BLaER1 (cell line): ENCODE measurements around the gene MYL12A.
"Not testable (repeated sequence)": the region's sequence is repeated elsewhere in the genome, so short reads cannot be mapped to it uniquely, and the experiment has no call there.

Experiments used
- H3K27ac ChIP-seq: shearing (Covaris generic); formaldehyde crosslinking; 2 replicates; pipeline ENCODE4 v1.8.1; 2022
- H3K27me3 ChIP-seq: shearing (Covaris generic); formaldehyde crosslinking; 2 replicates; pipeline ENCODE4 v1.8.1; 2022
- H3K36me3 ChIP-seq: shearing (Covaris generic); formaldehyde crosslinking; 2 replicates; pipeline ENCODE4 v1.8.1; 2022
- H3K4me1 ChIP-seq: shearing (Covaris generic); formaldehyde crosslinking; 2 replicates; pipeline ENCODE4 v1.8.1; 2022
- H3K4me2 ChIP-seq: shearing (Covaris generic); formaldehyde crosslinking; 2 replicates; pipeline ENCODE4 v1.8.1; 2022
- H3K4me3 ChIP-seq: shearing (Covaris generic); formaldehyde crosslinking; 2 replicates; pipeline ENCODE4 v1.8.1; 2022
- H3K9ac ChIP-seq: shearing (Covaris generic); formaldehyde crosslinking; 2 replicates; pipeline ENCODE4 v1.8.1; 2022
- H3K9me3 ChIP-seq: shearing (Covaris generic); formaldehyde crosslinking; 2 replicates; pipeline ENCODE4 v1.8.1; 2022
- H4K20me1 ChIP-seq: shearing (Covaris generic); formaldehyde crosslinking; 2 replicates; pipeline ENCODE4 v1.8.1; 2022
- Cebpa-rat ChIP-seq: shearing (Covaris generic); IDR thresholded peaks from 2 replicates; pipeline ENCODE4 v1.8.1; 2022

MYL12A gene

DNA sequence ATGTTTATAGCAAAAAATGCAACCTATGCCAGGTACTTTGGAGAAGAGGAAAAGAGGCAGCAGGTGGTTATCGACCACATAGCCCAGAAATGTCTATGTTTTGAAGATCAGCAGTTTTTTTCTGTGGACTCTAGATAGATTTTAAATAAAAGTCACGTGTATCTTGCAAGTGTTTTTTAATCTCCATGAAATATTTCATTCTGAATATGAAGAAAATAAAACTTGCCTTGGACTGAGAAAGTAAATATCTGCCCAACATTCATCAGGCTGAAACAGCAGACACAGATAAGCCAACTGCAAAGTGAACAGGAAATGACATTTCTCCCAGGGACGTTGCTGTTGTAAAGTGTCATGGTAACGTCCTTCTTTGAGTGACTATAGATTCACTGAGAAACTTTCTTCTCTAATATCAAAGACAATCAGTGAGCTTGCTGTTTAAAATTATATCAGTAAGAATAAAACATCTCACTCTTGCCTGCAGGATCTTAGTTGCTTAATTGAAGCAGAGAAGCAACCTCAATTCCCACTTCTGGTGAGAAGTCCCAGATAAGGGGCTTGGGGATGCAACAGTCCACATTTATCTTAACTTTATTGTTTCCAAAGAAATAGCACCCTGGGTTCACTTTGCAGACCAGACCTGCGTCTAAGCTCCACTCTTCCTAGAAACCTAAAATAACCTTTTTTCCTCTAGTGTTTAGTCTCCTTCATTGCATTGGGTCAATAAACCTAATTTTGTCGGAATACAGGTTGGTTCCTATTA lies 34.1 kb upstream of the MYL12A start:
- TF ChIP-seq Cebpa-rat = no peak
- Histone ChIP-seq H3K4me2 (peak overlapping the region; percentile 29), H3K27ac (no peak overlapping the region)

DNA sequence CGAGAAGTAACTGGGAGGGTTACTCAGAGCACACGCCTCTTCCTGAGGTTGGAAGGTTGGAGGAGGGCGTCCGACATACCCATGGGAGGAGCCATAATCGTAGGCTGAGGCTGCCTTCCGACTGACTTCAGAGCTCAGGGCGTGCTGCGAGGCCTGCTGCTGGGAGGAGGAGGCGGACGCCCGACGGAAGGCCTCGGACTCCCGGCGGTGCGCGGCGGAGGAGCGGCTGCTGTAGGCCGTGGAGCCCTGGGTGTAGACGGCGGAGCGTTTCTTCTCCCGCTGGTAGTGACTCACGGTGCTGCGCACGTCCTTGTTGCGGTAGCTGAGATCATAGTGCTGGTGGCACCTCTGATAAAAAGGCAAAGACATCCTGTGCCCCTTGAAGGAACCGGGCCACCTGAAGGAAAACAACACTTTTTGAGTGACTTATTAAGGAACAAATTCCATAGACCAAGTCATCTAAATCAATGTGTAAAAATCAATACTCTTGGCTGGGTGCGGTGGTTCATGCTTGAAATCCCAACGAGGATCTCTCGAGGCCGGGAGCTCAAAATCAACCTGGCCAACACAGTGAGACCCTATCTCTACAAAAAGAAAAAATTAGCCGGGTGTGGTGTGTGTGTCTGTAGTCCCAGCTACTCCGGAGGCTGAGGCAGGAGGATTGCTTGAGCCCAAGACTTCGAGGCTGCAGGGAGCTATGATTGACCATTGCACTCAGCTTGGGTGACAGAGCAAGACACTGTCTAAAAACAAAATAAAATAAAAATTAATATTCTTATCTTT lies 32.6 kb upstream of the MYL12A start:
- H3K4me2 ChIP-seq = no peak overlapping the region
- H3K36me3 ChIP-seq = no peaks in the 10 kb centered on the region
- H3K9ac ChIP-seq = no peak overlapping the region
- no peak overlapping the region for H3K27ac ChIP-seq
- TF ChIP-seq Cebpa-rat = no peak
- 0 out of 2 replicates have a peak, but pooled peaks cover 9% of the 10 kb centered on the region for H3K9me3 ChIP-seq
- peaks cover 15% of the 10 kb centered on the region for H3K4me1 ChIP-seq
- no peaks in the 10 kb centered on the region for H3K27me3 ChIP-seq
- no peaks in the 10 kb centered on the region for H4K20me1 ChIP-seq
- no peak overlapping the region for H3K4me3 ChIP-seq

More for the DNA sequence above, 34.1 kb upstream of the MYL12A start:
- Histone ChIP-seq H3K9me3 (0 out of 2 replicates have a peak, but pooled peaks cover 9% of the 10 kb centered on the region), H3K27me3 (no peaks in the 10 kb centered on the region), H3K4me1 (peaks cover 11% of the 10 kb centered on the region), H3K4me3 (no peak overlapping the region), H3K9ac (no peak overlapping the region), H4K20me1 (no peaks in the 10 kb centered on the region), H3K36me3 (no peaks in the 10 kb centered on the region)

DNA sequence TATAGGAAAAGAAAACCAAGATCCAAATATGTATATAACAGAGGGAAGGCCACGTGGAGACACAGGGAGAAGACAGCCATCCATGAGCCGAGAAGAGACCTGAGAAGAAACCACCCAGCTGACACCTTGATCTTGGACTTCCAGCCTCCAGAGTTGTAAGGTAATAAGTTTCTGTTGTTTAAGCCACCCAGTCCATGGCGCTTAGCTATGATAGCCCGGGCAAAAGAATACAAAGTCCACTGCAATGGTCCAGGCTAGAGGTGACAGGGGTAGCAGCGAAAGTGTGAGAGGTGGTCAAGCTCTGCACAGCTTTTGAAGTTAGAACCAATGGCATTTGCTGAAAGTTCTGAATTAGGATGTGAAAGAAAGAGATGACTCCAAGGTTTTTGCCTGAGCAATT lies 30.6 kb upstream of the MYL12A start:
- no peak overlapping the region for H3K27ac ChIP-seq

DNA sequence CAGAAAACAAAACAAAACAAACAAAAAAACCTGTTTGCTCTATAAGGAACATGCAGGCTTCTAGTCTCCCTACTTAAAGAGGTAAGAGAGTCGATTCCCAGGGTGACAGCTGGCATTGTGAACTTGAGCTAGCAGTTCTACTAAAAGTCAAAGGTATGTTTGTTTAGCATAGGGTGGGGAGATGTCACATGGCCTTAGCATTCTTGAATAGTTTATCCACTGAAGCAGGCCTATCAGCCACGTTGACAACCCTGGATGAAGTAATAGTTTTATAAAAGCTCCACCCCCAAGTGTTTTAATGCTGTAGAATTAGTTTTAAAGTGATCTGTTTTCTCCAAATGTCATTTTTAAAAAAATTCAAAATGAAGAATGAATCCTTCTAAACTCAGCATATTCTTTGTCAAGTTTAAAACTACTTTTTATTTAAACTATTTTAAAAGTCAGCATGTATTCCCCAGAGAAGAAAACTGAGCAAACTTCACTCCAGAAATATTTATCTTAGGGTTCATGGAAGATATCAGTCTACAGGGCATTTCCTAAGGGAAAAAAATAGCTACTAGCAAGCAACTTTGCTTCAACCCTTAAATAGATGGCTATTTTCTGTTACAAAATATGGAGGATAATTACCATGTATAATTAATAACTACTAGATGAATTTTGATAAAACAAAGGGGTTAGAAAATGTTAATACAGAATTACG lies 29.5 kb upstream of the MYL12A start:
- Histone ChIP-seq H3K27me3 (no peaks in the 10 kb centered on the region), H3K9me3 (0 out of 2 replicates have a peak, but pooled peaks cover 9% of the 10 kb centered on the region), H3K36me3 (no peaks in the 10 kb centered on the region), H3K27ac (no peak overlapping the region), H3K4me3 (no peak overlapping the region), H3K4me1 (peaks cover 12% of the 10 kb centered on the region), H3K4me2 (no peak overlapping the region), H4K20me1 (no peaks in the 10 kb centered on the region), H3K9ac (no peak overlapping the region)
- no peak for TF ChIP-seq Cebpa-rat

More for the DNA sequence above, 30.6 kb upstream of the MYL12A start:
- Histone ChIP-seq H3K9me3 (0 out of 2 replicates have a peak, but pooled peaks cover 9% of the 10 kb centered on the region), H4K20me1 (no peaks in the 10 kb centered on the region), H3K4me2 (no peak overlapping the region), H3K36me3 (no peaks in the 10 kb centered on the region), H3K27me3 (no peaks in the 10 kb centered on the region), H3K4me3 (no peak overlapping the region), H3K4me1 (peaks cover 16% of the 10 kb centered on the region), H3K9ac (no peak overlapping the region)
- no peak for TF ChIP-seq Cebpa-rat

DNA sequence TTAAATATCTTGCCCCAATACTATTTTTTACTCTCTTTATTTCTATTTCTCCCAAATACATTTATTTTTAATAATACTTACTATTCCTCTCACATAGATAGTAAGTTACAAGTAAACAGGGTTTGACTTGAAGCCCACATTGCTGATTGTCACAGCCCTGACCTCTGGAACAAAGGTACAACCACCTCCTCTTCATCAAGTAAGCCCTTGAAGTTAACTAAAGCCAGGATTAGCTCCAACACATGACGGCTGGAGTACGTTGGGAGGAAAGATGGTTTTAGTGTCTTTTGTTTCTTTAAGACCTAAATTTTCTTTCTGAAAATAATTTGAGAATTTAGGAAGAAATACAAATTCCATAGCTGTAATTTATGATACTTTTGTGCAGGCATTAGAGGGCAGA lies 28.8 kb upstream of the MYL12A start:
- Histone ChIP-seq H3K4me3 (no peak overlapping the region), H3K36me3 (no peaks in the 10 kb centered on the region)

DNA sequence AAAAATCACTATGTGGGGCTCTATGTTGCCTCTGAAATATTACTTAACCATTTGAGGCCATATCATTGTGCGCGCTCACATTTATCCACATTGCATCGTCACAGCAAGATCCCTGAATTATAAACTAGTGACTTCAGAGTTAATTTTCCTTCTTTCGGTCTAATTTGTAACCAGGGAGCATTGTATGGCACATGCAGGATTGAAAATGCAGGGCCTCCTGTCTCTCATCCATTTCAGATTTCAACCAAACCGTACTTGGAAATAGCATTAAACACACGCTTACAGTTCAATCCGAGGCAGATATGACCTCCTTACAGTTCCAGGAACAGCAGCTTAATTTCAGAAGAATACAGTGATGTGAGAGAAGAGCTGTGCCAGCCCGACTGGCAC lies 28.4 kb upstream of the MYL12A start:
- H3K36me3 ChIP-seq = no peaks in the 10 kb centered on the region
- H3K4me1 ChIP-seq = peaks cover 5% of the 10 kb centered on the region; the same call in 1 of the 2 replicates
- H3K9ac ChIP-seq = no peak overlapping the region
- H3K4me2 ChIP-seq = no peak overlapping the region
- no peaks in the 10 kb centered on the region for H3K27me3 ChIP-seq
- TF ChIP-seq Cebpa-rat = no peak
- H3K4me3 ChIP-seq = no peak overlapping the region
- no peaks in the 10 kb centered on the region for H4K20me1 ChIP-seq
- H3K9me3 ChIP-seq = 0 out of 2 replicates have a peak, but pooled peaks cover 8% of the 10 kb centered on the region
- no peak overlapping the region for H3K27ac ChIP-seq

More for the DNA sequence above, 28.8 kb upstream of the MYL12A start:
- H3K9ac ChIP-seq = no peak overlapping the region
- H3K4me1 ChIP-seq = peaks cover 5% of the 10 kb centered on the region; the same call in 1 of the 2 replicates
- no peak overlapping the region for H3K27ac ChIP-seq
- H3K9me3 ChIP-seq = 0 out of 2 replicates have a peak, but pooled peaks cover 9% of the 10 kb centered on the region
- H4K20me1 ChIP-seq = no peaks in the 10 kb centered on the region
- no peak overlapping the region for H3K4me2 ChIP-seq
- no peaks in the 10 kb centered on the region for H3K27me3 ChIP-seq
- no peak for TF ChIP-seq Cebpa-rat

DNA sequence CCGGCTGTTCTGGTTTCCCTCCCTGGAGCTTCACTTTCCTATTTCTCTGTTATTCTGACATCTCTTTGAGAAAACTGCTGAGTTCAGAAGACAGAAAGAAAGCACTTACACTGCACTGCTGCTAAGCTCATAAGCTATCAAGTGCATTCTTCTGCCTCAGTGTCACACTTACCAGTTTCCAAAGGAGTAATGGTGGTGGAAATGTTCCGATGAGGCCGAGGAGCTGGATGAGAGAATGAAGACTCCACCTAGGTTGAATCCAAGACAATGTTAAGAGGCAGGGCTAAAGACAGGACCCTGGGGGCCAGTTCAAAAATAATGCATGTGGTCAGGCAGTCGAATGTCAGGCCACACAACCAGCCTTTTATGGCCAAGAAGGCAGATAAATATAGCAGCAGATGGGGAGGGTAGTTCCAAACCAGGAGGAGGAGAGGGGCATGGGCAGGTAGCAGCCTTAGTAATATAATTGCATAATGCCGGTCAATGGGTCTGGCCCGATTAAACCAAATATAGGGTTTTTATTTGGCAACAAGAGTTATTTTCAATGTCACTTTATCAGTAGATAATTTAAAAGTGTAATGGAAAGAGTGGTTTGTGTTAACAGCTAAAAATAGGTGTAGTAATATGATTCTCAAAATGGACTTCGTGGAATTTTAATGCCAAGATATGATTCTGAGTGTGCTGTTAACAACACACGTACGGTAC lies 27.8 kb upstream of the MYL12A start, which contains the start of gene MYOM1:
TSS of gene MYOM1 (minus strand) at position 338 of the 705 bp plus-strand sequence. CDS start 4,745 bp downstream, outside the sequence.
- no peak for TF ChIP-seq Cebpa-rat
- no peaks in the 10 kb centered on the region for H3K27me3 ChIP-seq
- H3K4me2 ChIP-seq = 0 out of 2 replicates have a peak within 1 kb of the TSS, but pooled peaks have one; percentile 7
- no peak within 1 kb of the TSS for H3K9ac ChIP-seq
- no peak within 1 kb of the TSS for H3K27ac ChIP-seq
- H3K4me1 ChIP-seq = peaks cover 5% of the 10 kb centered on the region; the same call in 1 of the 2 replicates
- H4K20me1 ChIP-seq = no peaks in the 10 kb centered on the region
- H3K9me3 ChIP-seq = 0 out of 2 replicates have a peak, but pooled peaks cover 2% of the 10 kb centered on the region
- no peaks in the 10 kb centered on the region for H3K36me3 ChIP-seq
- H3K4me3 ChIP-seq = no peak within 1 kb of the TSS

DNA sequence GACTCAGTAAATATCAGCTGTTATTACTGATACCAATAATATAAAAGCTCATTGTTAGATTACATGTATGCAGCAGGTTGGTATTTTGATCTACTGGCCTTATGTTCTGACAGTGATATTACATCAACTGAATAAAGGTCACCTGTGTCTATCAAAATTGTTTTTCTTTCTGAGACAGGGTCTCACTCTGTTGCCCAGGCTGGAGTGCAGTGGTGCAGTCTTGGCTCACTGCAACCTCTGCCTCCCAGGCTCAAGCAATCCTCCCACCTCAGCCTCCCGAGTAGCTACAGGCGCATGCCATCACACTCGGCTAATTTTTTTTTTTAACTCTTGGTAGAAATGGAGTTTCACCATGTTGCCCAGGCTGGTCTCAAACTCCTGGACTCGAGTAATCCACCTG lies 26.7 kb upstream of the MYL12A start:
- not testable (repeated sequence) for H4K20me1 ChIP-seq, H3K27me3 ChIP-seq, H3K9ac ChIP-seq, H3K4me1 ChIP-seq, H3K4me3 ChIP-seq, H3K4me2 ChIP-seq, H3K36me3 ChIP-seq, H3K27ac ChIP-seq, H3K9me3 ChIP-seq

DNA sequence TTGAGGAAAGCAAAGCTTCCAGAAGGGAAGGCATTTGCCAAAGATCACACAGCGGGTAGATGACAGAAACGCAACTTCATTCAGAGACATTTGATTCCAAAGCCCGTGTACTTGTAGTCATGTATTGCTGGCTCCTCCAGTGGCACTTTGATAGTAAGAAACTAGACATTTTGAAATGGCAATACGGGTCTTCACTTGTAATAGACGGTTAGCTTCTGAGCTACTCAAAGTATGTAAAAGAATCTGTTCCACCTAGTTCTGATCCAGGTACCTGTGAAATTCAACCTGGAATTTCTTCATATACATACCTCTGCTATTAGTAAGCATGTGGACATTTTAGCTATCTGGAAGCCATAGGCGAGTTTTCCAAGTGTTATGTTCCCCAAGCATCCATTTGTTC lies 26.1 kb upstream of the MYL12A start:
- H4K20me1 ChIP-seq = no peaks in the 10 kb centered on the region
- TF ChIP-seq Cebpa-rat = no peak
- no peaks in the 10 kb centered on the region for H3K27me3 ChIP-seq
- no peak overlapping the region for H3K4me2 ChIP-seq
- H3K4me3 ChIP-seq = no peak overlapping the region
- H3K4me1 ChIP-seq = peaks cover 5% of the 10 kb centered on the region; the same call in 1 of the 2 replicates
- no peaks in the 10 kb centered on the region for H3K9me3 ChIP-seq
- no peak overlapping the region for H3K9ac ChIP-seq
- H3K27ac ChIP-seq = no peak overlapping the region
- no peaks in the 10 kb centered on the region for H3K36me3 ChIP-seq
